Adrenal gland (tissue), 5 donors: ENCODE measurements around the gene HEMK1.

ENCODE experiments used
- POLR2A ChIP-seq, 2 donors: fragments of 450-650 bp; IDR thresholded peaks; one replicate each; pipeline ENCODE4 v1.6.1; 2017; ENCODE audit warnings: antibody characterized with exemption in 2 of 2, mild to moderate bottlenecking in 2 of 2, moderate library complexity in 1 of 2
- TF ChIP-seq, protein P1 (sequence below), 6 experiments: fragments of 450-650 bp in 4 of 6; fragments of 200-600 bp in 2 of 6; sonication (generic) in 1 of 6; IDR thresholded peaks; 1 replicate in 5 of 6; 2 replicates in 1 of 6; pipeline versions ENCODE4 v1.5.1 to v1.8.0; 2016 to 2021; ENCODE audit warnings: antibody characterized with exemption in 6 of 6, mild to moderate bottlenecking in 2 of 6, moderate library complexity in 1 of 6
- donor health status: DM: no; HTN: no; CAD: no.

GRCh38 chr3:50615190-50615589, 45.9 kb downstream of the HEMK1 start:
- TF ChIP-seq, protein P1, sequence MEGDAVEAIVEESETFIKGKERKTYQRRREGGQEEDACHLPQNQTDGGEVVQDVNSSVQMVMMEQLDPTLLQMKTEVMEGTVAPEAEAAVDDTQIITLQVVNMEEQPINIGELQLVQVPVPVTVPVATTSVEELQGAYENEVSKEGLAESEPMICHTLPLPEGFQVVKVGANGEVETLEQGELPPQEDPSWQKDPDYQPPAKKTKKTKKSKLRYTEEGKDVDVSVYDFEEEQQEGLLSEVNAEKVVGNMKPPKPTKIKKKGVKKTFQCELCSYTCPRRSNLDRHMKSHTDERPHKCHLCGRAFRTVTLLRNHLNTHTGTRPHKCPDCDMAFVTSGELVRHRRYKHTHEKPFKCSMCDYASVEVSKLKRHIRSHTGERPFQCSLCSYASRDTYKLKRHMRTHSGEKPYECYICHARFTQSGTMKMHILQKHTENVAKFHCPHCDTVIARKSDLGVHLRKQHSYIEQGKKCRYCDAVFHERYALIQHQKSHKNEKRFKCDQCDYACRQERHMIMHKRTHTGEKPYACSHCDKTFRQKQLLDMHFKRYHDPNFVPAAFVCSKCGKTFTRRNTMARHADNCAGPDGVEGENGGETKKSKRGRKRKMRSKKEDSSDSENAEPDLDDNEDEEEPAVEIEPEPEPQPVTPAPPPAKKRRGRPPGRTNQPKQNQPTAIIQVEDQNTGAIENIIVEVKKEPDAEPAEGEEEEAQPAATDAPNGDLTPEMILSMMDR (IDR thresholded peaks at IDR 0.05): no peak
- TF ChIP-seq POLR2A (IDR thresholded peaks at IDR 0.05): no peak
